OCI-LY7 (cell line): ENCODE data around the gene TMEM94. TPM values are rescaled to one million over a fixed set of nuclear protein-coding genes. Genes with fewer than 3 reads are reported as not detected.

ENCODE experiments used
- BruUV-seq: library from RNA; stranded (reverse); fragments of 400-500 nt; replicated peaks from 2 replicates; lab custom pipeline; 2021; lab: Mats Ljungman, UMichigan
- CTCF ChIA-PET: fragments of 300-600 bp; sonication (Branson Sonifier 250); formaldehyde crosslinking; loops from one replicate; lab custom pipeline; 2022; ENCODE audit warnings: antibody characterized with exemption; ENCODE audit not compliant: unreplicated experiment; lab: Charles Lee
- POLR2A ChIA-PET: fragments of 300-600 bp; sonication (Branson Sonifier 250); formaldehyde crosslinking; loops from one replicate; lab custom pipeline; 2022; ENCODE audit warnings: antibody characterized with exemption; lab: Charles Lee
- DNase-seq: peaks from one replicate; pipeline ENCODE4 v3.0.0-alpha.2; 2015; ENCODE audit warnings: low spot score
- H2AFZ ChIP-seq: fragments of 200-600 bp; sonication (generic), shearing (Covaris generic); 2 replicates; pipeline ENCODE4 v1.6.1; 2014; ENCODE audit warnings: mild to moderate bottlenecking, antibody characterized with exemption, low read length, moderate library complexity
- H3K27ac ChIP-seq: fragments of 200-600 bp; sonication (generic); 2 replicates; pipeline ENCODE4 v1.5.1; 2014; ENCODE audit warnings: mixed run types, low read depth, mild to moderate bottlenecking, moderate library complexity, low read length, inconsistent platforms; ENCODE audit not compliant: poor library complexity, severe bottlenecking
- H3K36me3 ChIP-seq: fragments of 200-600 bp; sonication (generic); 2 replicates; pipeline ENCODE4 v1.6.1; 2014; ENCODE audit warnings: mild to moderate bottlenecking, antibody characterized with exemption, low read length, moderate library complexity, mixed read lengths; ENCODE audit not compliant: insufficient read depth
- H3K4me1 ChIP-seq: fragments of 200-600 bp; sonication (generic); 2 replicates; pipeline ENCODE4 v1.5.1; 2014; ENCODE audit warnings: mild to moderate bottlenecking, low read length; ENCODE audit not compliant: insufficient read depth, poor library complexity, severe bottlenecking
- H3K4me2 ChIP-seq: fragments of 200-600 bp; sonication (generic); 2 replicates; pipeline ENCODE4 v1.6.1; 2014; ENCODE audit warnings: mild to moderate bottlenecking, low read length
- H3K4me3 ChIP-seq: fragments of 200-600 bp; sonication (generic); 2 replicates; pipeline ENCODE4 v1.5.1; 2014; ENCODE audit warnings: mild to moderate bottlenecking, low read depth, low read length; ENCODE audit not compliant: poor library complexity, severe bottlenecking
- H3K79me2 ChIP-seq: fragments of 200-600 bp; sonication (generic); 2 replicates; pipeline ENCODE4 v1.6.1; 2016; ENCODE audit warnings: low read depth, mild to moderate bottlenecking, low read length, moderate library complexity, mixed read lengths; ENCODE audit not compliant: insufficient read depth
- H3K9me2 ChIP-seq: fragments of 200-600 bp; sonication (generic); 2 replicates; pipeline ENCODE4 v1.6.1; 2016; ENCODE audit warnings: mild to moderate bottlenecking, low read length, mixed read lengths; ENCODE audit not compliant: insufficient read depth
- H3K9me3 ChIP-seq: fragments of 200-600 bp; sonication (generic); 2 replicates; pipeline ENCODE4 v1.6.1; 2014; ENCODE audit warnings: mild to moderate bottlenecking, mixed run types, low read length, mixed read lengths
- H4K20me1 ChIP-seq: fragments of 200-600 bp; sonication (generic); 2 replicates; pipeline ENCODE4 v1.6.1; 2014; ENCODE audit warnings: mild to moderate bottlenecking, antibody characterized with exemption, low read length, moderate library complexity, mixed read lengths; ENCODE audit not compliant: insufficient read depth
- CTCF ChIP-seq: fragments of 200-600 bp; sonication (generic); conservative IDR thresholded peaks from 2 replicates; pipeline ENCODE4 v1.5.1; 2014; ENCODE audit warnings: mild to moderate bottlenecking, antibody characterized with exemption, low read length, moderate library complexity, mixed read lengths
- EZH2phosphoT487 ChIP-seq: fragments of 200-600 bp; sonication (generic); IDR thresholded peaks from 2 replicates; pipeline ENCODE4 v1.6.1; 2018; ENCODE audit warnings: low read depth, borderline replicate concordance, mild to moderate bottlenecking, mixed run types, antibody characterized with exemption, low read length, moderate library complexity, mixed read lengths
- intact Hi-C: fragments of 100-400 bp; cut with micrococcal nuclease; formaldehyde crosslinking; loops from one replicate; pipeline ENCODE4 v1.10.0; 2022; ENCODE audit not compliant: unreplicated experiment
- total RNA-seq, 2 experiments: library from RNA; depleted of rRNA in 1 of 2; stranded (reverse); fragments of >200 nt in 1 of 2; shearing (Covaris generic) in 1 of 2; gene quantifications; 2 replicates each; pipeline ENCODE4 v1.2.3, GENCODE V29; 2014 to 2022

TMEM94 gene
- total RNA-seq, 2 experiments from 2014 or later, result 60.6 to 121 TPM

GRCh38 chr17:75480281-75480680 is 23.8 kb downstream of the TMEM94 start:
- Histone ChIP-seq H3K9me2 (no peaks in the 10 kb centered on the region), H3K4me3 (no peak overlapping the region), H3K4me1 (no peaks in the 10 kb centered on the region), H3K9me3 (no peaks in the 10 kb centered on the region), H3K36me3 (no peaks in the 10 kb centered on the region; the same call in 1 of the 2 replicates), H2AFZ (no peak overlapping the region), H3K79me2 (no peaks in the 10 kb centered on the region), H4K20me1 (no peaks in the 10 kb centered on the region), H3K27ac (no peak overlapping the region), H3K4me2 (no peak overlapping the region)
- no peak for TF ChIP-seq CTCF
- no peak for TF ChIP-seq EZH2phosphoT487
- BruUV-seq, result no TSS peak
- DNase-seq, result no peak
- intact Hi-C loops, result no loop called here
- CTCF ChIA-PET, result no interaction called here
- POLR2A ChIA-PET, result no interaction called here

- CTCF ChIA-PET, result no interaction called here
- no peak overlapping the region for H2AFZ ChIP-seq
- no peaks in the 10 kb centered on the region for H3K9me3 ChIP-seq
- TF ChIP-seq CTCF (no peak), EZH2phosphoT487 (no peak)
- no peaks in the 10 kb centered on the region for H3K79me2 ChIP-seq
- no TSS peak for BruUV-seq
- H3K4me1 ChIP-seq, result no peaks in the 10 kb centered on the region
- no peak for DNase-seq
- H3K9me2 ChIP-seq, result no peaks in the 10 kb centered on the region
- POLR2A ChIA-PET, result interaction anchor here (0.8 kb wide), 1 partner anchor 14 kb away, joined by 6 read pairs; no protein-coding TSS in a partner anchor
- no peak overlapping the region for H3K4me2 ChIP-seq
- no peaks in the 10 kb centered on the region for H4K20me1 ChIP-seq
- H3K27ac ChIP-seq, result no peak overlapping the region
- H3K36me3 ChIP-seq, result no peaks in the 10 kb centered on the region; the same call in 1 of the 2 replicates
- no peak overlapping the region for H3K4me3 ChIP-seq
- intact Hi-C loops, result no loop called here
Observed at GRCh38 chr17:75481194-75482068, 25.0 kb downstream of the TMEM94 start.
